ENCODE data around the gene EMILIN1.

- TF ChIP-seq CTCF (conservative IDR thresholded peaks at IDR 0.05 in 1 of 2, IDR thresholded peaks at IDR 0.05 in 1 of 2; ENCODE audit: extremely low read depth in 1 of 2, insufficient read depth in 1 of 2, low read depth in 1 of 2, low read length in 2 of 2): no peak
- no peak for TF ChIP-seq EZH2 (IDR thresholded peaks at IDR 0.05; ENCODE audit: borderline replicate concordance, low read length)
These were observed 43.5 kb downstream of the EMILIN1 start for GRCh38 chr2:27121906-27122305.

All from mammary epithelial cell (primary cell).